ENCODE data around the gene GAB2.
"Not testable (repeated sequence)": the region's sequence is repeated elsewhere in the genome, so short reads cannot be mapped to it uniquely, and the experiment has no call there.

The GAB2 gene

GRCh38 chr11:78284260-78284659, 133.4 kb downstream of the GAB2 start:
- Histone ChIP-seq H3K9me3 (ENCODE audit: control insufficient read depth, insufficient read depth, low read length) (no peaks in the 10 kb centered on the region), H3K4me1 (ENCODE audit: control insufficient read depth, insufficient read depth, low read length) (0 out of 2 replicates have a peak, but pooled peaks cover 1% of the 10 kb centered on the region), H3K27me3 (ENCODE audit: control insufficient read depth, insufficient read depth, low read length) (no peaks in the 10 kb centered on the region), H3K36me3 (ENCODE audit: control insufficient read depth, insufficient read depth, low read length) (no peaks in the 10 kb centered on the region), H3K4me3 (ENCODE audit: low read length) (no peak overlapping the region), H3K27ac (ENCODE audit: low read length) (no peak overlapping the region)
- no peak for DNase-seq (ENCODE audit: low read depth, low spot score)
- no CpG with 5 or more reads among the region's 5 CpGs for WGBS (ENCODE audit: insufficient coverage, insufficient read length)

GRCh38 chr11:78282821-78283220, 134.8 kb downstream of the GAB2 start:
- no peak for DNase-seq (ENCODE audit: low read depth, low spot score)
- no peaks in the 10 kb centered on the region for H3K27me3 ChIP-seq (ENCODE audit: control insufficient read depth, insufficient read depth, low read length)
- H3K4me3 ChIP-seq (ENCODE audit: low read length), result no peak overlapping the region
- H3K36me3 ChIP-seq (ENCODE audit: control insufficient read depth, insufficient read depth, low read length), result no peaks in the 10 kb centered on the region
- 100% methylated on average over 1 of the region's 1 CpG for WGBS (ENCODE audit: insufficient coverage, insufficient read length)
- H3K9me3 ChIP-seq (ENCODE audit: control insufficient read depth, insufficient read depth, low read length), result no peaks in the 10 kb centered on the region
- H3K27ac ChIP-seq (ENCODE audit: low read length), result no peak overlapping the region
- H3K4me1 ChIP-seq (ENCODE audit: control insufficient read depth, insufficient read depth, low read length), result 0 out of 2 replicates have a peak, but pooled peaks cover 1% of the 10 kb centered on the region

GRCh38 chr11:78281511-78281910, 136.1 kb downstream of the GAB2 start:
- Histone ChIP-seq H3K36me3 (ENCODE audit: control insufficient read depth, insufficient read depth, low read length) (no peaks in the 10 kb centered on the region), H3K4me3 (ENCODE audit: low read length) (no peak overlapping the region), H3K27me3 (ENCODE audit: control insufficient read depth, insufficient read depth, low read length) (no peaks in the 10 kb centered on the region), H3K9me3 (ENCODE audit: control insufficient read depth, insufficient read depth, low read length) (no peaks in the 10 kb centered on the region), H3K4me1 (ENCODE audit: control insufficient read depth, insufficient read depth, low read length) (0 out of 2 replicates have a peak, but pooled peaks cover 1% of the 10 kb centered on the region), H3K27ac (ENCODE audit: low read length) (no peak overlapping the region)
- no CpG with 5 or more reads among the region's 2 CpGs for WGBS (ENCODE audit: insufficient coverage, insufficient read length)
- DNase-seq (ENCODE audit: low read depth, low spot score), result no peak

- Histone ChIP-seq H3K4me1 (ENCODE audit: control insufficient read depth, insufficient read depth, low read length) (0 out of 2 replicates have a peak, but pooled peaks cover 1% of the 10 kb centered on the region), H3K27ac (ENCODE audit: low read length) (no peak overlapping the region), H3K27me3 (ENCODE audit: control insufficient read depth, insufficient read depth, low read length) (no peaks in the 10 kb centered on the region), H3K36me3 (ENCODE audit: control insufficient read depth, insufficient read depth, low read length) (no peaks in the 10 kb centered on the region), H3K4me3 (ENCODE audit: low read length) (no peak overlapping the region), H3K9me3 (ENCODE audit: control insufficient read depth, insufficient read depth, low read length) (peaks cover 1% of the 10 kb centered on the region; the same call in 1 of the 2 replicates)
- WGBS (ENCODE audit: insufficient coverage, insufficient read length), result no CpG with 5 or more reads among the region's 7 CpGs
- DNase-seq (ENCODE audit: low read depth, low spot score), result no peak
Measured at GRCh38 chr11:78277314-78277994, 140.2 kb downstream of the GAB2 start.

GRCh38 chr11:78276311-78276710, 141.3 kb downstream of the GAB2 start:
- no peak for DNase-seq (ENCODE audit: low read depth, low spot score)
- Histone ChIP-seq H3K36me3 (ENCODE audit: control insufficient read depth, insufficient read depth, low read length) (no peaks in the 10 kb centered on the region), H3K27ac (ENCODE audit: low read length) (no peak overlapping the region), H3K27me3 (ENCODE audit: control insufficient read depth, insufficient read depth, low read length) (no peaks in the 10 kb centered on the region), H3K4me1 (ENCODE audit: control insufficient read depth, insufficient read depth, low read length) (0 out of 2 replicates have a peak, but pooled peaks cover 1% of the 10 kb centered on the region), H3K9me3 (ENCODE audit: control insufficient read depth, insufficient read depth, low read length) (peaks cover 1% of the 10 kb centered on the region; the same call in 1 of the 2 replicates), H3K4me3 (ENCODE audit: low read length) (no peak overlapping the region)
- no CpG with 5 or more reads among the region's 3 CpGs for WGBS (ENCODE audit: insufficient coverage, insufficient read length)

GRCh38 chr11:78274739-78275138, 142.9 kb downstream of the GAB2 start:
- no peak overlapping the region for H3K27ac ChIP-seq (ENCODE audit: low read length)
- H3K9me3 ChIP-seq (ENCODE audit: control insufficient read depth, insufficient read depth, low read length), result peaks cover 1% of the 10 kb centered on the region; the same call in 1 of the 2 replicates
- no peak for DNase-seq (ENCODE audit: low read depth, low spot score)
- no peaks in the 10 kb centered on the region for H3K27me3 ChIP-seq (ENCODE audit: control insufficient read depth, insufficient read depth, low read length)
- no peaks in the 10 kb centered on the region for H3K4me1 ChIP-seq (ENCODE audit: control insufficient read depth, insufficient read depth, low read length)
- no CpG with 5 or more reads among the region's 3 CpGs for WGBS (ENCODE audit: insufficient coverage, insufficient read length)
- no peak overlapping the region for H3K4me3 ChIP-seq (ENCODE audit: low read length)
- no peaks in the 10 kb centered on the region for H3K36me3 ChIP-seq (ENCODE audit: control insufficient read depth, insufficient read depth, low read length)

- H3K4me3 ChIP-seq (ENCODE audit: low read length); H3K9me3 ChIP-seq (ENCODE audit: control insufficient read depth, insufficient read depth, low read length); H3K27me3 ChIP-seq (ENCODE audit: control insufficient read depth, insufficient read depth, low read length); H3K4me1 ChIP-seq (ENCODE audit: control insufficient read depth, insufficient read depth, low read length); H3K36me3 ChIP-seq (ENCODE audit: control insufficient read depth, insufficient read depth, low read length); H3K27ac ChIP-seq (ENCODE audit: low read length); DNase-seq (ENCODE audit: low read depth, low spot score): not testable (repeated sequence)
- WGBS (ENCODE audit: insufficient coverage, insufficient read length), result no CpG with 5 or more reads among the region's 6 CpGs
Measured at GRCh38 chr11:78272625-78273269, 144.9 kb downstream of the GAB2 start.

- WGBS (ENCODE audit: insufficient coverage, insufficient read length), result no CpG with 5 or more reads among the region's 2 CpGs
- H3K27me3 ChIP-seq (ENCODE audit: control insufficient read depth, insufficient read depth, low read length); H3K36me3 ChIP-seq (ENCODE audit: control insufficient read depth, insufficient read depth, low read length): not testable (repeated sequence)
Measured at GRCh38 chr11:78271801-78272200, 145.8 kb downstream of the GAB2 start.

GRCh38 chr11:78270971-78271370, 146.6 kb downstream of the GAB2 start:
- Histone ChIP-seq H3K4me3 (ENCODE audit: low read length) (no peak overlapping the region), H3K4me1 (ENCODE audit: control insufficient read depth, insufficient read depth, low read length) (no peaks in the 10 kb centered on the region), H3K27me3 (ENCODE audit: control insufficient read depth, insufficient read depth, low read length) (no peaks in the 10 kb centered on the region), H3K27ac (ENCODE audit: low read length) (no peak overlapping the region), H3K36me3 (ENCODE audit: control insufficient read depth, insufficient read depth, low read length) (no peaks in the 10 kb centered on the region), H3K9me3 (ENCODE audit: control insufficient read depth, insufficient read depth, low read length) (peaks cover 1% of the 10 kb centered on the region; the same call in 1 of the 2 replicates)
- WGBS (ENCODE audit: insufficient coverage, insufficient read length), result no CpG with 5 or more reads among the region's 2 CpGs
- DNase-seq (ENCODE audit: low read depth, low spot score), result no peak

More at GRCh38 chr11:78271801-78272200, 145.8 kb downstream of the GAB2 start:
- not testable (repeated sequence) for H3K9me3 ChIP-seq (ENCODE audit: control insufficient read depth, insufficient read depth, low read length); DNase-seq (ENCODE audit: low read depth, low spot score); H3K4me3 ChIP-seq (ENCODE audit: low read length); H3K27ac ChIP-seq (ENCODE audit: low read length); H3K4me1 ChIP-seq (ENCODE audit: control insufficient read depth, insufficient read depth, low read length)

- no peaks in the 10 kb centered on the region for H3K27me3 ChIP-seq (ENCODE audit: control insufficient read depth, insufficient read depth, low read length)
- H3K4me1 ChIP-seq (ENCODE audit: control insufficient read depth, insufficient read depth, low read length), result no peaks in the 10 kb centered on the region
- WGBS (ENCODE audit: insufficient coverage, insufficient read length), result no CpG with 5 or more reads among the region's 7 CpGs
- no peak for DNase-seq (ENCODE audit: low read depth, low spot score)
- no peak overlapping the region for H3K27ac ChIP-seq (ENCODE audit: low read length)
- H3K4me3 ChIP-seq (ENCODE audit: low read length), result no peak overlapping the region
- no peaks in the 10 kb centered on the region for H3K36me3 ChIP-seq (ENCODE audit: control insufficient read depth, insufficient read depth, low read length)
- peaks cover 1% of the 10 kb centered on the region; the same call in 1 of the 2 replicates for H3K9me3 ChIP-seq (ENCODE audit: control insufficient read depth, insufficient read depth, low read length)
Measured at GRCh38 chr11:78269806-78270205, 147.8 kb downstream of the GAB2 start.

Measured in iPS DF 6.9 (cell line).